A673 (cell line): ENCODE results near the gene SVBP.

Experiments
- CTCF ChIP-seq: fragments of 300-800, 200-600 bp; sonication (generic); conservative IDR thresholded peaks from 2 replicates; pipeline ENCODE4 v1.5.1; 2017; ENCODE audit warnings: low read depth, mild to moderate bottlenecking, antibody characterized with exemption, low read length, moderate library complexity, mixed read lengths
- EZH2 ChIP-seq: fragments of 200-600 bp; sonication (generic); IDR thresholded peaks from 2 replicates; pipeline ENCODE4 v1.6.1; 2017; ENCODE audit warnings: borderline replicate concordance, low read depth, mild to moderate bottlenecking, mixed read lengths, antibody characterized with exemption, low read length; ENCODE audit not compliant: poor library complexity, severe bottlenecking

- TF ChIP-seq CTCF (no peak), EZH2 (no peak)
These were observed 20.5 kb upstream of the SVBP start for GRCh38 chr1:42837709-42838108.
